ENCODE data around the gene ACOT8. TPM values are rescaled to one million over a fixed set of nuclear protein-coding genes. Genes with fewer than 3 reads are reported as not detected.

Gene ACOT8
- total RNA-seq, 4 donors from 2014 or later: 21.9 to 32.6 (median 27.1) TPM

DNA sequence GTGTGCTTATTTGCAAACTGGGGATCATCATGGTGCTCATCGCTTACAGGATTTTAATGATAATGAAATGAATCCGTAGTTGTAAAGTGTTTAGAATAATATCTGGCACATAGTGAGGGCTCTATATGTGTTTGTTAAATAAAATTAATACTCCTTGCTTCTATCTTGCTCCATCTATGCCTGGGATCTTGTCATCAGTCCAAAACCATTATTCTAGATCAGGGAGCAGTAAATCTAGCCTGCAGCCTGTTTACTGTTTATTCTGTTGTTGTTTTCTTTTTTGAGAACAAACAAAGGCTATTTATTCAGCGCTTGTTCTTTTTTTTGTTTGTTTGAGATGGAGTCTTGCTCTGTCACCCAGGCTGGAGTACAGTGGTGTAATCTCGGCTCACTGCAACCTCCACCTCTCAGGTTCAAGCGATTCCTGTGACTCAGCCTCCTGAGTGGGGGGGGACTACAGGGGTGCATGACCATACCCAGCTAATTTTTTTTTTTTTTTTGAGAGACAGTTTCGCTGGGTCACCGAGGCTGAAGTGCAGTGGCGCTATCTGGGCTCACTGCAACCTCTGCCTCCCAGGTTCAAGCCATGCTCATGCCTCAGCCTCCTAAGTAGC, 8.1 kb downstream of the ACOT8 start:
- TF ChIP-seq CTCF (IDR thresholded peaks at IDR 0.05; ENCODE audit: low read depth): no peak

GRCh38 chr20:45848421-45848820, 8.8 kb downstream of the ACOT8 start:
- TF ChIP-seq CTCF (IDR thresholded peaks at IDR 0.05; ENCODE audit: low read depth): no peak

DNA sequence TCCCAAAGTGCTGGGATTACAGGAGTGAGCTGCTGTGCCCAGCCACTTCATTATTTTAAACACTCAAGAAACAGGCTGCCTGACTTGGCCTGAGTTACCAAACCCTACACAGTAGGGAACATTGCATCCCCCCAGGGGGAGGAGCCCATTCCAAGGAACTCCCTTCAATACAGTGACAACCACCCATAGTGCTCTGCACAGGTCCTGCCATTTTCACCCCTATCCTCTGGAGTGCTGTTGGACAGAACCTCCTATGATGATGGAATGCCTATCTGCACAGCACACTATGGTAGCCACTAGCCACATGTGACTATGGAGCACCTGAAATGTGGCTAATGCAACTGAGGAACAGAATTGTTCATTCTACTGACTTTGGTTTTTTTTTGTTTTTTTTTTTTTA, 11.7 kb downstream of the ACOT8 start:
- TF ChIP-seq CTCF (IDR thresholded peaks at IDR 0.05; ENCODE audit: low read depth): no peak

DNA sequence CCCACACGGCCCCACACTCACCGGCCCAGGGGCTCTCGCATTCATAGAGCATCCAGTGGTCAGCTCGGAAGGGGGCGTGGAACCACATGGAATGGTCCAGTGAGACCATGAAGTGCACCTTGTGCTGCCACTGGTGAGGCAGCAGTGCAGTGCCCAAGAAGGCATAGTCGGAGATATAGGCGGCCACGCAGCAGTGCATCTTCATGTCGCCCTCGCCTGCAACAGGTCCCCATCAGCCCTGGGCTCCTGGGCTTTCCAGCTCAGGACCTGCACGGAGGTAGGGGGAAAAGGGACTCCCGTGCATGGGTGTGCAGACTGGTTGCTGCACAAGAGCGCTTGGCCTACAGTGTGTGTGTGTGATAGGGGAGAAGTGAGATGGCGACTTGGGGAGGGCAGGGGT, 13.7 kb downstream of the ACOT8 start:
- no peak for TF ChIP-seq CTCF (IDR thresholded peaks at IDR 0.05; ENCODE audit: low read depth)

- TF ChIP-seq CTCF (IDR thresholded peaks at IDR 0.05; ENCODE audit: low read depth): no peak
Measured at GRCh38 chr20:45842169-45842812, 14.9 kb downstream of the ACOT8 start.

DNA sequence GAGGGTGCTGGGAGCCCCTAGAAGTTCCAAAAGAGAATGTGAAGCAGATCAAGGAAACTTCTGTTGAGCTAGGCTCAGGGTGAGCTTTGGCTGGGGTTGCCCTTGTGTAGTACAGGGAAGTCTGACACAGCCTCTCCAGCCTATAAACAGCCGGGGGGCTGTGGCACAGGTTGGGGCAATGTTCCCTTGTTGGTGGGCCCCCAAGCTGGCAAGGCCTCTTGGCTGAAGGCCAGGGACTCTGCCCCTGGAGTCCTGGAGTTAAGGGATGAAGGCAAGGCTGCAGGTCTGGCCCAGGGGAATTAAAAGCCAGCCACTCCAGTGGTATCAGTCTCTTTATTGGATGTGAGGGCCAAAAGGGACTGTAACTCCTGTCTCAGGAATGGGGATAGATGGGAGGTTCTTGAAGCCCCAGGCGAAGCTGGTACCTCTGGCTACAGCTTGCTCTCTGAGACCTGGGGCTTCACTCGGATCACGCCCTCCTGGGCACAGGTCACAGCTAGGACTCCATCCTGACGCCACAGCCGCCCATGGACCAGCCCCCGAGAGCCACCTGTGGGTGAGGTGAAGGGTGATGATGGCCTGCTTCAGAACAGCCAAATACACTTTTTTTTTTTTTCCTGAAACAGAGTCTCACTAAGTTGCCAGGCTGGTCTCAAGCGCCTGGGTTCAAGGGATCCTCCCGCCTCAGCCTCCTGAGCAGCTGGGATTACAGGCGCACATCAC, 15.6 kb downstream of the ACOT8 start:
- no peak for TF ChIP-seq CTCF (IDR thresholded peaks at IDR 0.05; ENCODE audit: low read depth)

DNA sequence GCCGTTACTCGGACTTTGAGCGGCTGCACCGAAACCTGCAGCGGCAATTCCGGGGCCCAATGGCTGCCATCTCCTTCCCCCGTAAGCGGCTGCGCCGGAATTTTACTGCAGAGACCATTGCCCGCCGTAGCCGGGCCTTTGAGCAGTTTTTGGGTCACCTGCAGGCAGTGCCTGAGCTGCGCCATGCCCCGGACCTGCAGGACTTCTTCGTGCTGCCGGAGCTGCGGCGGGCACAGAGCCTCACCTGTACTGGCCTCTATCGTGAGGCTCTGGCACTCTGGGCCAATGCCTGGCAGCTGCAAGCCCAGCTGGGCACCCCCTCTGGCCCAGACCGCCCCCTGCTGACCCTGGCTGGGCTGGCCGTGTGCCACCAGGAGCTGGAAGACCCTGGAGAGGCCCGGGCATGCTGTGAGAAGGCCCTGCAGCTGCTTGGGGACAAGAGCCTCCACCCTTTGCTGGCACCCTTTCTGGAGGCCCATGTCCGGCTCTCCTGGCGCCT, 16.4 kb downstream of the ACOT8 start:
- no peak for TF ChIP-seq CTCF (IDR thresholded peaks at IDR 0.05; ENCODE audit: low read depth)
